Measurements from ENCODE around the gene CDKAL1.

DNA sequence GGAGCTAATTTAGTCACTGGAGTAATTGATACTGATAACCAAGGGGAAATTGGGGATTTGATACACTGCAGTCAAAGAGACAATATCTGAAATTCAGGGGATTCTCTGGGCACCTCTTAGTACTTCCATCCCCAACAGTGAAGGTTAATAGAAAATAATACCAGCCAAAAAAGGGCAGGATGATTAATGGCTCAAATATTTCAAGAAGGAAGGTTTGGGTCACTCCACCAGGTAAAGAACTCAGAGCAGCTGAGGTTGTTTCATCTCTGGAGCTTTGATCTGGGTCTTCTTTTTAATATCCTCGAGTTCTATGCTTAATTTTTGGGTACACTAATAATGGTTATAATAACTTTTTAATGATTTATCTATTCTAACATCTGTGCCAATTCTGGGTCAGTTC, 70.8 kb downstream of the CDKAL1 start:
- TF ChIP-seq, protein P1, sequence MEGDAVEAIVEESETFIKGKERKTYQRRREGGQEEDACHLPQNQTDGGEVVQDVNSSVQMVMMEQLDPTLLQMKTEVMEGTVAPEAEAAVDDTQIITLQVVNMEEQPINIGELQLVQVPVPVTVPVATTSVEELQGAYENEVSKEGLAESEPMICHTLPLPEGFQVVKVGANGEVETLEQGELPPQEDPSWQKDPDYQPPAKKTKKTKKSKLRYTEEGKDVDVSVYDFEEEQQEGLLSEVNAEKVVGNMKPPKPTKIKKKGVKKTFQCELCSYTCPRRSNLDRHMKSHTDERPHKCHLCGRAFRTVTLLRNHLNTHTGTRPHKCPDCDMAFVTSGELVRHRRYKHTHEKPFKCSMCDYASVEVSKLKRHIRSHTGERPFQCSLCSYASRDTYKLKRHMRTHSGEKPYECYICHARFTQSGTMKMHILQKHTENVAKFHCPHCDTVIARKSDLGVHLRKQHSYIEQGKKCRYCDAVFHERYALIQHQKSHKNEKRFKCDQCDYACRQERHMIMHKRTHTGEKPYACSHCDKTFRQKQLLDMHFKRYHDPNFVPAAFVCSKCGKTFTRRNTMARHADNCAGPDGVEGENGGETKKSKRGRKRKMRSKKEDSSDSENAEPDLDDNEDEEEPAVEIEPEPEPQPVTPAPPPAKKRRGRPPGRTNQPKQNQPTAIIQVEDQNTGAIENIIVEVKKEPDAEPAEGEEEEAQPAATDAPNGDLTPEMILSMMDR (IDR thresholded peaks at IDR 0.05; ENCODE audit: borderline replicate concordance, extremely low read depth, low read length, poor library complexity, severe bottlenecking) = no peak
- no peak for TF ChIP-seq EZH2 (IDR thresholded peaks at IDR 0.05; ENCODE audit: borderline replicate concordance, low read depth, low read length, severe bottlenecking)

All from DND-41 (cell line).